Pancreas (tissue), 10 donors: Measurements from ENCODE around the gene PRR36. TPM values are rescaled to one million over a fixed set of nuclear protein-coding genes. Genes with fewer than 3 reads are reported as not detected.

Experiments
- ATAC-seq, 4 donors: fragments of 200-7000 bp; cut with Tn5 transposase; one replicate each; pipeline versions ENCODE4 v1.8.0 to v1.9.1; 2020; ENCODE audit warnings: mild to moderate bottlenecking in 4 of 4, moderate library complexity in 4 of 4
- DNase-seq, 6 donors: peaks; one replicate each; pipeline ENCODE4 v3.0.0-alpha.2; 2020
- FAIRE-seq: peaks from 2 replicates; lab custom pipeline; 2012; peaks lifted over from hg19 to GRCh38; lab: Jason Lieb, UNC
- H3K27ac ChIP-seq, 4 donors: fragments of 200-600 bp; sonication (generic); 1 replicate in 3 of 4; 2 replicates in 1 of 4; pipeline versions ENCODE4 v1.5.0 to v1.8.0; 2020
- H3K27me3 ChIP-seq, 4 donors: fragments of 200-600 bp; one replicate each; pipeline ENCODE4 v1.8.0; 2021
- H3K36me3 ChIP-seq, 3 donors: fragments of 200-600 bp; sonication (generic) in 1 of 3; one replicate each; pipeline versions ENCODE4 v1.5.0 to v1.8.0; 2020 to 2021
- H3K4me1 ChIP-seq, 3 donors: fragments of 200-600 bp; one replicate each; pipeline ENCODE4 v1.8.0; 2021
- H3K4me3 ChIP-seq, 4 donors: fragments of 200-600 bp; sonication (generic) in 2 of 4; one replicate each; pipeline versions ENCODE4 v1.5.0 to v1.8.0; 2020 to 2021
- H3K9me3 ChIP-seq, 4 donors: fragments of 200-600 bp; one replicate each; pipeline ENCODE4 v1.8.0; 2021
- WGBS, 2 donors: extraction: QIAGEN DNeasy Blood & Tissue Kit; methylation state at CpG; one replicate each; pipeline ENCODE4 v1.1.7; 2013; 5-methylcytosine and 5-hydroxymethylcytosine counted together
- intact Hi-C, 3 donors: fragments of 100-400 bp; cut with DNase I; formaldehyde crosslinking; loops; one replicate each; pipeline versions ENCODE4 v1.11.1 to v1.14.2; 2022
- polyA plus RNA-seq, 2 donors: library from polyadenylated mRNA; stranded (reverse); fragments of 200-250 nt; gene quantifications; one replicate each; pipeline ENCODE4 v1.2.3, GENCODE V29; 2013
- total RNA-seq, 6 donors: library from RNA; stranded (reverse); fragmentation: NEBNext Ultra II Directional in 4 of 6; extraction: Animal tissue kit (Norgen Biotek cat#: 25700) in 4 of 6; gene quantifications; one replicate each; pipeline versions ENCODE4 v1.2.1 to v1.2.4, GENCODE V29; 2021 to 2023
- TF ChIP-seq, protein P1 (sequence below), 4 donors: fragments of 200-600 bp; sonication (generic) in 3 of 4; IDR thresholded peaks; one replicate each; pipeline versions ENCODE4 v1.5.0 to v1.8.0; 2021; ENCODE audit warnings: antibody characterized with exemption in 4 of 4
- donor health status: healthy with polysubstance abuse.
- donor health status: DM: no; HTN: no; CAD: no; lungs with moderate emphysema.
- donor health status: DM: no; HTN: no; CAD: no.
- donor health status: control.
- donor health status: control.
- donor health status: Bipolar disorder and iron deficiency.
- donor health status: DM: yes; HTN: yes; CAD: no.
- donor health status: DM: no; HTN: no; CAD: no.
- donor health status: DM: no; HTN: no; CAD: no.
- donor health status: DM: yes; HTN: yes; CAD: no.

The PRR36 gene
- total and polyA plus RNA-seq, 8 donors, result 1.6 to 3.1 (median 2.0) TPM

DNA sequence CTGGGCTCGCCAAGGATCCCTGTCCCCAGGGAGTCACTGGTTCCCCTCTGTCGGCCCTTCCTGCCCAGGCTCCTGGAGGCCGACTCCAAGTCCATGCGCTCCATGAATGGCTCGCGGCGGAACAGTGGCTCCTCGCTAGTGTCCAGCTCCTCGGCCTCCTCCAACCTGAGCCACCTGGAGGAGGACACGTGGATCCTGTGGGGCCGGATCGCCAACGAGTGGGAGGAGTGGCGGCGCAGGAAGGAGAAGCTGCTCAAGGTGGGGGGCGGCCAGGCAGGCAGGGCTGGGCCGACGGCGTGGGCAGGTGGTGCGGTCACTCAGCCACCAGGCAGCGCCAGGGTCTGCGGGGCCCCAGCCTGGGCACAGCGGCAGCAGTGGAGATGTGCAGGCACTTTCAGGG lies 26.5 kb downstream of the PRR36 start:
- Histone ChIP-seq H3K4me1 (no peaks in the 10 kb centered on the region), H3K27me3 (no peaks in the 10 kb centered on the region), H3K4me3 (no peak overlapping the region), H3K9me3 (no peaks in the 10 kb centered on the region), H3K36me3 (no peaks in the 10 kb centered on the region), H3K27ac (no peak overlapping the region)
- TF ChIP-seq, protein P1, sequence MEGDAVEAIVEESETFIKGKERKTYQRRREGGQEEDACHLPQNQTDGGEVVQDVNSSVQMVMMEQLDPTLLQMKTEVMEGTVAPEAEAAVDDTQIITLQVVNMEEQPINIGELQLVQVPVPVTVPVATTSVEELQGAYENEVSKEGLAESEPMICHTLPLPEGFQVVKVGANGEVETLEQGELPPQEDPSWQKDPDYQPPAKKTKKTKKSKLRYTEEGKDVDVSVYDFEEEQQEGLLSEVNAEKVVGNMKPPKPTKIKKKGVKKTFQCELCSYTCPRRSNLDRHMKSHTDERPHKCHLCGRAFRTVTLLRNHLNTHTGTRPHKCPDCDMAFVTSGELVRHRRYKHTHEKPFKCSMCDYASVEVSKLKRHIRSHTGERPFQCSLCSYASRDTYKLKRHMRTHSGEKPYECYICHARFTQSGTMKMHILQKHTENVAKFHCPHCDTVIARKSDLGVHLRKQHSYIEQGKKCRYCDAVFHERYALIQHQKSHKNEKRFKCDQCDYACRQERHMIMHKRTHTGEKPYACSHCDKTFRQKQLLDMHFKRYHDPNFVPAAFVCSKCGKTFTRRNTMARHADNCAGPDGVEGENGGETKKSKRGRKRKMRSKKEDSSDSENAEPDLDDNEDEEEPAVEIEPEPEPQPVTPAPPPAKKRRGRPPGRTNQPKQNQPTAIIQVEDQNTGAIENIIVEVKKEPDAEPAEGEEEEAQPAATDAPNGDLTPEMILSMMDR (IDR thresholded peaks at IDR 0.05), result no peak
- DNase-seq (no peak), ATAC-seq (no peak), FAIRE-seq (no peak)
- intact Hi-C loops, result no loop called here
- WGBS, 2 donors, result 95 to 96% methylated on average over 23 of the region's 23 CpGs

DNA sequence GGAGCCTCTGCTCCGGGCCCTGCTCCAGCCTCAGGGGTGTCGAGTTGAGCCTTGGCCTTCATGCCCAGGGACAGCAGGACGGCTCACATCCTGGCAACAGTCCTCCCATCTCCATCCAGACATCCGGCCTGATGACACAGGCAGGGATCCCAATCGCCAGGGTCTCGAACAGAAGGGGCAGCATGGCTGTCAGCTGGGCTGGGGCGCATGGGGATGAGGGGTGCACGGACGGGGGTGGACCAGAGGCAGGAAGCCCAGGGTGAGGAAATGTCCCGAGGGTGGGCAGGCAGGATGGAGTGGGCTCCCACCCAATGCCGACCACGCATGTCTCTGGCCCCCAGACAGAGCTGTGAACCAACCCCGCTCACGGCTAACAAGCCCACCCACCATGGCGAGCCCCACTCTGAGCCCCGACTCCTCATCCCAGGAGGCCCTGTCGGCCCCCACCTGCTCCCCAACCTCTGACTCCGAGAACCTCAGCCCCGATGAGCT lies 28.0 kb downstream of the PRR36 start:
- no peaks in the 10 kb centered on the region for H3K27me3 ChIP-seq
- DNase-seq, result no peak
- no peak overlapping the region for H3K4me3 ChIP-seq
- no peak overlapping the region for H3K27ac ChIP-seq
- TF ChIP-seq, protein P1 (IDR thresholded peaks at IDR 0.05), result no peak
- H3K36me3 ChIP-seq, result no peaks in the 10 kb centered on the region
- FAIRE-seq, result no peak
- 88 to 89% methylated on average over 19 of the region's 19 CpGs for WGBS, 2 donors
- no peaks in the 10 kb centered on the region for H3K9me3 ChIP-seq
- intact Hi-C loops, result no loop called here
- no peak for ATAC-seq
- H3K4me1 ChIP-seq, result no peaks in the 10 kb centered on the region

DNA sequence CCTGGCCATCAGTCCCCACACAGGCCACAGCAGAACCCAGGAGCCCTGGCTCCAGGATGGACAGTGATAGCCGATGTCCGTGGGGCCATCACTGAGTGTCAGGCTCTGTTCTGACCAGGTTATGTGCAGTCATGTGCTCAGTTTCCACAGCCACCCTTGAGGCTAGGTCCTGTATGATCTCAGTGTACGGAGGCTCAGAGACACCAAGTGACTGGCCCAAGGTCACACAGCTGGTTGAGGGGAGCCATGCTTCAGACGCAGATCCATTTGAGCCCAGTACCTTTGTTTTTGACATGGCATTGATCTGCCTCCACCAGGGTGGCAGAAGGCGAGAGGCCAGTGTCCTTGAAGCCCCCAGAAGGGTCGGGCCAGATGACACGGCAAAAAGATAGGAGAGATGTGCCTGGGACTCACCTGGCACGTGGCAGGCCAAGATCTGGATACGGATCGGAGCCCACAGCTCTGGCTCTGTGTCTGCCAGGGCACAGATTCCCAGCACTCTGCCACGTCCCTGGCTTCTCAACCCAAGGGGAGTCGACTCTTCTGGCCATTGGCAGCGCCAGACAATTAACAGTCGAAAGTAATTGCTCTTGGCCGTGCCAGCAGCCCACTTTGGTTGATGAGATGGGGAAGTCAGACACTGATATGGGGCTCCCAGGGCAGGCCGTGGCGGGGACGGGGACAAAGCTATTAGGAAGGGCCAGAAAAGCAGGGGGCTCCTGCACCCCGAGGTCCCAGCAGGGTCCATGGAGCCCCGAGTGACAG lies 28.6 kb downstream of the PRR36 start:
- no peaks in the 10 kb centered on the region for H3K4me1 ChIP-seq
- intact Hi-C loops, result no loop called here
- no peaks in the 10 kb centered on the region for H3K36me3 ChIP-seq
- 84 to 90% methylated on average over 20 of the region's 20 CpGs for WGBS, 2 donors
- H3K27ac ChIP-seq, result no peak overlapping the region
- no peaks in the 10 kb centered on the region for H3K9me3 ChIP-seq
- H3K27me3 ChIP-seq, result no peaks in the 10 kb centered on the region
- DNase-seq (no peak), ATAC-seq (no peak), FAIRE-seq (no peak)
- TF ChIP-seq, protein P1 (IDR thresholded peaks at IDR 0.05), result no peak
- no peak overlapping the region for H3K4me3 ChIP-seq

DNA sequence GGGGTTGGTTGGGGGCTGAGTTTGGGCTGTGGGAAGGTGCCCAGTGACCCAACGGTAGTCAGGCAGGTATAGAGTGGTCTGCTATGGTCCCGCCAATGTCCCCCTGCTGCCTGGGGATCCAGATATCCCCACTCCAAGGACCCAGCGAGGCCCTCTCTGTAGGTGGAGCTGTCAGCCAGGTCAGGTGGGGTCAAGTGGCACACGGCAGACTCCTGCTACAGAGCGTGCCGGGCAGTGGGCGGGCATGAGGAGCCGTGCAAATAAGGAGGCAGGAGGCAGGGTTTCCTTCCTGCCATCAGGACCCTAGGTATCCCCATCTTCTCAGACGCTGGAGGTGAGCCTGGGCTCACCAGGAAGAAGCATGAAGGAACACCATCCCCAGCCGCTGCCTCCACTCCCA lies 29.2 kb downstream of the PRR36 start:
- intact Hi-C loops, result no loop called here
- TF ChIP-seq, protein P1 (IDR thresholded peaks at IDR 0.05), result no peak
- WGBS, 2 donors, result 84% methylated on average over 9 to 10 of the region's 10 CpGs
- FAIRE-seq (no peak), ATAC-seq (no peak), DNase-seq (no peak)
- H3K27ac ChIP-seq, result no peak overlapping the region
- H3K36me3 ChIP-seq, result no peaks in the 10 kb centered on the region
- no peaks in the 10 kb centered on the region for H3K9me3 ChIP-seq
- no peak overlapping the region for H3K4me3 ChIP-seq
- H3K4me1 ChIP-seq, result no peaks in the 10 kb centered on the region
- no peaks in the 10 kb centered on the region for H3K27me3 ChIP-seq

DNA sequence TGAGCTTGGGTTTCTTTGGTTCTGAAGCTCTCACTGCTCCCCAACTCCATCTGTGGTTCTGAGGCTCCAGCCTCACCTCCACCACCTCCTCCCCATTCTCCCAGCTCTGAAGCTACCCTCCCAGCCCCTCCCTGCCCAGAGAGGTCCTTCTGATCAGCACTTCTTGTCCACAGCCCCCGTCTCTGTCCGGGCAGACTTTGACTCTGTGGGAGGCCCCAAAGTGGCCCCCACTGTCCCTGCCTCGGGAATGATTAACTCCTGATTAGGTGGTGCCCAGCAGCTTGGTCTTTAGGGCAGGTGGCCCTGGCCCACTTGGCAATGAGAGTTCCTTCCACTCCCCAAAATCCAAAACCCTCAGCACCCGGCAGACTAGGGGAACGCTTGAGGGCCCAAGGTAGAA lies 29.8 kb downstream of the PRR36 start:
- no peak for DNase-seq
- no peak for FAIRE-seq
- ATAC-seq, result no peak
- Histone ChIP-seq H3K4me1 (no peaks in the 10 kb centered on the region), H3K36me3 (no peaks in the 10 kb centered on the region), H3K27ac (no peak overlapping the region), H3K4me3 (no peak overlapping the region), H3K27me3 (no peaks in the 10 kb centered on the region), H3K9me3 (no peaks in the 10 kb centered on the region)
- 65 to 66% methylated on average over 5 of the region's 5 CpGs for WGBS, 2 donors
- intact Hi-C loops, result no loop called here
- TF ChIP-seq, protein P1 (IDR thresholded peaks at IDR 0.05), result no peak
